AG04450 (cell line): ENCODE data around the gene MIPEP. TPM values are rescaled to one million over a fixed set of nuclear protein-coding genes. Genes with fewer than 3 reads are reported as not detected.

Source experiments
- CTCF ChIA-PET: fragments of 300-600, 350-600 bp; formaldehyde crosslinking; extraction: SDS; loops from one replicate; lab custom pipeline; 2022; ENCODE audit warnings: antibody characterized with exemption, inconsistent platforms; lab: Charles Lee
- POLR2A ChIA-PET: fragments of 350-600 bp; formaldehyde crosslinking; extraction: SDS; loops from one replicate; lab custom pipeline; 2021; ENCODE audit warnings: antibody characterized with exemption, inconsistent platforms; lab: Yijun Ruan, JAX
- DNase-seq: peaks from one replicate; pipeline ENCODE4 v3.0.0-alpha.2; 2011; ENCODE audit warnings: low read depth, low spot score
- H3K27ac ChIP-seq: one replicate; pipeline ENCODE4 v1.5.1; 2012; ENCODE audit warnings: low read depth, low read length, control low read depth
- H3K27me3 ChIP-seq: one replicate; pipeline ENCODE4 v1.6.0; 2012; ENCODE audit warnings: low read length; ENCODE audit not compliant: control insufficient read depth, insufficient read depth
- H3K4me3 ChIP-seq: 2 replicates; pipeline ENCODE4 v1.5.1; 2011; ENCODE audit warnings: mild to moderate bottlenecking, low read depth, low read length, control low read depth
- H3K9me3 ChIP-seq: 2 replicates; pipeline ENCODE4 v1.5.1; 2012; ENCODE audit warnings: low read length; ENCODE audit not compliant: control insufficient read depth, insufficient read depth
- polyA plus RNA-seq: library from polyadenylated mRNA; depleted of rRNA; stranded (reverse); fragments of >200 nt; gene quantifications from 2 replicates; pipeline ENCODE4 v1.2.3, GENCODE V29; 2011
- TF ChIP-seq, protein P1 (sequence below): IDR thresholded peaks from 2 replicates; pipeline ENCODE4 v1.5.1; 2011; ENCODE audit warnings: low read depth, low read length, control low read depth, inconsistent platforms

The MIPEP gene
- polyA plus RNA-seq, 1 experiment = 40.8 TPM

DNA sequence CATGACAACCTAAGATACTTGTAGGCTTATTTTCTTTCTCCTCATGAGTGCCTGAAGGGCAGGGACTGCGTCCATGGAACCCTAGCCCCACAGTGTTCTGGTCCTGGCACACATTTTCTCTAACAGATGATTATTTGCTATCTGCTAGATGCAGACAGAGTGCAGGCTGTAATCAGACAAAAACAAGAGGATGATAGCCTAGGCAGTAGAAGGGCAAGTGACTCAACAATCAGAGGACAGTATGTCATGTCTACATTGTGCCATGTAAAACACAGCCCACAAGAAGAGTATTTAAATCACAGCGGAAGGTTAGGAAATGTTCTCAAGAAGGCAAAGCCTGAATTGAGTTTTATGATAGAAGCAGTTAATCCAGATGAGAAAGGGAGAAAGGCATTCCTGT lies 29.3 kb downstream of the MIPEP start:
- no peak for DNase-seq
- H3K27me3 ChIP-seq = no peaks in the 10 kb centered on the region
- TF ChIP-seq, protein P1, sequence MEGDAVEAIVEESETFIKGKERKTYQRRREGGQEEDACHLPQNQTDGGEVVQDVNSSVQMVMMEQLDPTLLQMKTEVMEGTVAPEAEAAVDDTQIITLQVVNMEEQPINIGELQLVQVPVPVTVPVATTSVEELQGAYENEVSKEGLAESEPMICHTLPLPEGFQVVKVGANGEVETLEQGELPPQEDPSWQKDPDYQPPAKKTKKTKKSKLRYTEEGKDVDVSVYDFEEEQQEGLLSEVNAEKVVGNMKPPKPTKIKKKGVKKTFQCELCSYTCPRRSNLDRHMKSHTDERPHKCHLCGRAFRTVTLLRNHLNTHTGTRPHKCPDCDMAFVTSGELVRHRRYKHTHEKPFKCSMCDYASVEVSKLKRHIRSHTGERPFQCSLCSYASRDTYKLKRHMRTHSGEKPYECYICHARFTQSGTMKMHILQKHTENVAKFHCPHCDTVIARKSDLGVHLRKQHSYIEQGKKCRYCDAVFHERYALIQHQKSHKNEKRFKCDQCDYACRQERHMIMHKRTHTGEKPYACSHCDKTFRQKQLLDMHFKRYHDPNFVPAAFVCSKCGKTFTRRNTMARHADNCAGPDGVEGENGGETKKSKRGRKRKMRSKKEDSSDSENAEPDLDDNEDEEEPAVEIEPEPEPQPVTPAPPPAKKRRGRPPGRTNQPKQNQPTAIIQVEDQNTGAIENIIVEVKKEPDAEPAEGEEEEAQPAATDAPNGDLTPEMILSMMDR = no peak
- POLR2A ChIA-PET = no interaction called here
- H3K9me3 ChIP-seq = no peaks in the 10 kb centered on the region
- CTCF ChIA-PET = no interaction called here
- H3K4me3 ChIP-seq = no peak overlapping the region
- no peak overlapping the region for H3K27ac ChIP-seq

DNA sequence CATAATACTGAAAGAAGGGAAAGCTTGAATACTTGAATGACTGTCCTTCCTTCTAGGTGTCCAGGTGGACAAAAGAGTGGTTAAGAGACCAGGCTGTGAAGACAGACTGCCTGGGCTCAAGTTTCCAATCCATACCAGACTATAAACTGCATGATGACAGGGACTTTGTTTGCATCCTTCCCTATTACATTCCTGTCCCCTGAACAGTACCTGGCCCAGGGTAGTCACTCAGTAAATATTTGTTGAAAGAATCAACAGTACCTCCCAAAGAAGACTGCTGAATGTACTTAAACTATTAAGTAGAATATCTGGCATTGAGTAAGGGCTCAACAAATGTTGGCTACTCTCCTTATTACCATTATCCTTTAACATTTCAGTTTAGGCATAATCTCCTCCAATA lies 29.7 kb downstream of the MIPEP start:
- ChIA-PET CTCF (no interaction called here), POLR2A (no interaction called here)
- TF ChIP-seq, protein P1 = no peak
- H3K4me3 ChIP-seq = no peak overlapping the region
- H3K9me3 ChIP-seq = no peaks in the 10 kb centered on the region
- H3K27me3 ChIP-seq = no peaks in the 10 kb centered on the region
- no peak overlapping the region for H3K27ac ChIP-seq
- DNase-seq = no peak

DNA sequence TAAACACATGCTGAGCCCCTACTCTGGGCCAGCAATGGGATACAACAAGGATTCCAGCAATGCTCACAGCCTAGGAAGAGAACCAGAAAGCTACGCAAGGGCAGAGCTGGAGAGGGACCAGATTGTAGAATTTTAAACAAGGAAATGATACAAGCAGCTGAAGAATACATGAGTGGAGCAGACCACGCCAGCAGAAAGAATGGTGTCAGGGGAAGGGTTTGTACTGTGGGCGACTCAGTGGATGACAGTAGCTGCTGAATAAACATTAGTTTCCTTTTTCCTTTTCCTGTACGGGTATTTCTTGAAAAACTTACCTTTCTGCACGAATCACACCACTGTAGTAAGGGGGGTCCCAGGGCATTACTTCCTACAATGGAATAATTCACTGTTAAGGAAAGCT lies 30.7 kb downstream of the MIPEP start:
- TF ChIP-seq, protein P1 = no peak
- Histone ChIP-seq H3K9me3 (no peaks in the 10 kb centered on the region), H3K27ac (no peak overlapping the region), H3K4me3 (no peak overlapping the region), H3K27me3 (no peaks in the 10 kb centered on the region)
- CTCF ChIA-PET = interaction anchor here (0.6 kb wide), 1 partner anchor 344 kb away, joined by 4 read pairs; no protein-coding TSS in a partner anchor
- DNase-seq = no peak
- POLR2A ChIA-PET = interaction anchor here (0.6 to 0.9 kb wide), 2 partner anchors 177 to 213 kb away, joined by 3 to 14 read pairs; no protein-coding TSS in a partner anchor

DNA sequence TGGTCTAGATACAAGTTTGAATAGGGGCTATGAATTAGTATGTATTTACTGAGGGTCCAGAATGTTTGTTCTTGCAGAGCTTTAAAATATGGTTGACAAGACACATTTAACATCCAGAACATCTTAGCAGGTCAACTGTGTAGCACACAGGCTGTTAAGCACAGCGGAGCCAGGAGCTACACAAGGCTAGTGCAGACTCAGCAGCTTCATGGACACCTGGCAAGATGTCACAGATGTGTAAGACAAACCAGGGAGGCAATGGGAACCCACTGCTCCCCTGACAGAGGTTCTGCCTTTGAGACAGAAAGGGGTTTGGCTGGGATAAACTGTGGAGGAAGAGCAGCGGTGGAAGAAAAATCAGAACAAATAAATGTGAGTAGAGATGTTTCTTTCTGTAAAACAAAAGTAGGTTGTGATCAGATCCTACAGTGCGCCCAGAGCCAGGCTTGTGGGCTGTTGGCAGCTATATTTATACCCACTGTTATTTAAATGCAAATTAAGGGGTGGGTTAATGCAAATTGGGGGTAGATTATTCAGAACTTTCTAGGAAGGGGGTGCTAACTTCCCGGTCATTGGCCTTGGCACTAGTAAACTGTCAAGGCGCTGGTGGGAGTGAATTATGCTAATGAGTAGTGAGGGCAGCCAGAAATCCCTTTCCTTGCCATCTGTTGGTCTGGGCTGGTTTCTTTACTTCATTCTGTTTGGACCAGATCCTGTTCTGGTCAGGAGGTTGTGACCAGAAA lies 33.0 kb downstream of the MIPEP start:
- POLR2A ChIA-PET = no interaction called here
- Histone ChIP-seq H3K9me3 (no peaks in the 10 kb centered on the region), H3K27ac (no peak overlapping the region), H3K4me3 (no peak overlapping the region), H3K27me3 (no peaks in the 10 kb centered on the region)
- CTCF ChIA-PET = no interaction called here
- DNase-seq = no peak
- TF ChIP-seq, protein P1 = no peak

DNA sequence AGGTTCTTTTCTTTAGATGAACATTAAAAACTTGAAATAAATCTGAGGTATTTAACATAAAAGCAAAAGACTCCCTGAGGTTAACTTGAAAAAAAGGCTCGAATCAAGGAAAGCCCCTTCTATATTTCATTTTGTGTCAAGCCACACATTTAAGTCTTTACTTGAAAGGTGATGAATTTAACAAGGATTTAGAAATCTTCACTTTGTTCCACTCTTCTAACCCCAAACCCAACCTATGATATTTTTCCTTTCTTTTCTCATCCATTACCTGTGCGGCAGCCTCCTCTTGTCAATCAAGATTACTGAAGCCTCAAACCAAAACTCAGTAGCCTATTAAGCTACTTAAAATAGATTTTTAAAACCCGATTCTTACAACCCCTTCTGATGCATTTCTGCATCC lies 33.8 kb downstream of the MIPEP start:
- no peak overlapping the region for H3K27ac ChIP-seq
- TF ChIP-seq, protein P1 = no peak
- H3K27me3 ChIP-seq = no peaks in the 10 kb centered on the region
- ChIA-PET CTCF (no interaction called here), POLR2A (no interaction called here)
- H3K4me3 ChIP-seq = no peak overlapping the region
- DNase-seq = no peak
- H3K9me3 ChIP-seq = no peaks in the 10 kb centered on the region
